NCI-H2107 treated with DMSO at 0.1 percent for 48 hours (cell line): ENCODE data around the gene LMX1B.

Source experiments
- DNase-seq: peaks from one replicate; lab custom pipeline; 2025; ENCODE audit not compliant: unreplicated experiment; lab: John Stamatoyannopoulos, UW

Gene LMX1B

GRCh38 chr9:126604059-126605055 is 9.4 kb upstream of the LMX1B start:
- DNase-seq, result no peak

GRCh38 chr9:126605792-126606482 is 7.8 kb upstream of the LMX1B start:
- no peak for DNase-seq

- DNase-seq, result no peak
These were observed 7.3 kb upstream of the LMX1B start for GRCh38 chr9:126606483-126606870.

- no peak for DNase-seq
These were observed 6.6 kb upstream of the LMX1B start for GRCh38 chr9:126607086-126607485.

GRCh38 chr9:126607731-126608130 is 6.0 kb upstream of the LMX1B start:
- no peak for DNase-seq

- DNase-seq, result no peak
These were observed 5.2 kb upstream of the LMX1B start for GRCh38 chr9:126608551-126608950.

GRCh38 chr9:126609191-126609590 is 4.5 kb upstream of the LMX1B start:
- no peak for DNase-seq

GRCh38 chr9:126609711-126610388 is 3.9 kb upstream of the LMX1B start:
- DNase-seq, result no peak

- DNase-seq, result no peak
These were observed 2.5 kb upstream of the LMX1B start for GRCh38 chr9:126611193-126611591.

GRCh38 chr9:126611592-126612325 is 2.0 kb upstream of the LMX1B start:
- DNase-seq, result no peak

GRCh38 chr9:126612326-126612812 is 1.4 kb upstream of the LMX1B start:
- no peak for DNase-seq

GRCh38 chr9:126612813-126613641 is 701 bp upstream of the LMX1B start:
- DNase-seq, result no peak

- no peak for DNase-seq
These were observed 343 bp downstream of the LMX1B start for GRCh38 chr9:126614088-126614454.

GRCh38 chr9:126614455-126615244 is 922 bp downstream of the LMX1B start:
- DNase-seq, result no peak

GRCh38 chr9:126615245-126615790 is 1.6 kb downstream of the LMX1B start:
- DNase-seq, result peak; percentile 9

- DNase-seq, result no peak
These were observed 2.2 kb downstream of the LMX1B start for GRCh38 chr9:126615791-126616447.

- no peak for DNase-seq
These were observed 2.8 kb downstream of the LMX1B start for GRCh38 chr9:126616521-126616976.
